Fibroblast of pulmonary artery (primary cell): ENCODE data around the gene TRMT1.

Source experiments
- DNase-seq: peaks from one replicate; pipeline ENCODE4 v3.0.0-alpha.2; 2010; ENCODE audit warnings: low read depth
- H3K4me3 ChIP-seq: replicated peaks from 2 replicates; pipeline ENCODE4 v1.5.1; 2011; ENCODE audit warnings: low read depth, mild to moderate bottlenecking, control low read depth, low read length, moderate library complexity
- TF ChIP-seq, protein P1 (sequence below): IDR thresholded peaks from 2 replicates; pipeline ENCODE4 v1.5.1; 2011; ENCODE audit warnings: mild to moderate bottlenecking, control low read depth, low read length, inconsistent platforms; ENCODE audit errors: missing control alignments

The TRMT1 gene

DNA sequence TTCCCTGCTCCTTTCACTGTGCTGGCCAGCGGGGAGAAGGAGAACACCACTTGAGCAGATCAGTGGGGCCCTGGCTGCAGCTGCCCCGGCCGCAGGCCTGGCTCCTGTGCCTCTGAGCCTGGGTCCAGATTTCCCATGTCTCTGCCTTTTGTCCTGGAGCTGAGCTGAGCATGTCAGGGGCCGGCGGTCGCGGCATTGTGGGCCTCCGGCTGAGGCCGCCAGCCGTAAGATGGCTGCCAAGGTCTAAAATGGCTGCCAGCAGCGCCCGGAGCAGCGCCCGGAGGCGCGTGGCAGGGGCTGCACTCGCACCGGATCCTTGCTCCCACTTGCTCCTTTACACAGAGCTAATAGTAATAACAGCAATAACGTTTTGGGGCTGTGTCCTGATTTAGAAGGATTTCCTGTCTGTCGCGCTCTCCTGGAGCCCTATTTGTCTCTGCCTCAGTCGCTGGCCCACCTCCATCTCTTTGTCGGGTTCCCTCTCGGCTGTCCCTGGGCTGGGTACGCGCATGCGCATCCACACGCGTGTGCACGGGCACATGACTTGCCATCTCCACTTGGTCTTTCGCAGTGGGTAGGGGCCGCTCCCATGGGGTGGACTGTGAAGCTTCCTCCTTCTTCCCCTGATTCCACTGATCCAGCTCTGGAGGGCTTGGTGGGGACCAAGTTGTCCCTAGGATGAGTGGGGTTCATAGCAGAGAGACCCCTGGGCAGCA, 46.0 kb downstream of the TRMT1 start:
- TF ChIP-seq, protein P1, sequence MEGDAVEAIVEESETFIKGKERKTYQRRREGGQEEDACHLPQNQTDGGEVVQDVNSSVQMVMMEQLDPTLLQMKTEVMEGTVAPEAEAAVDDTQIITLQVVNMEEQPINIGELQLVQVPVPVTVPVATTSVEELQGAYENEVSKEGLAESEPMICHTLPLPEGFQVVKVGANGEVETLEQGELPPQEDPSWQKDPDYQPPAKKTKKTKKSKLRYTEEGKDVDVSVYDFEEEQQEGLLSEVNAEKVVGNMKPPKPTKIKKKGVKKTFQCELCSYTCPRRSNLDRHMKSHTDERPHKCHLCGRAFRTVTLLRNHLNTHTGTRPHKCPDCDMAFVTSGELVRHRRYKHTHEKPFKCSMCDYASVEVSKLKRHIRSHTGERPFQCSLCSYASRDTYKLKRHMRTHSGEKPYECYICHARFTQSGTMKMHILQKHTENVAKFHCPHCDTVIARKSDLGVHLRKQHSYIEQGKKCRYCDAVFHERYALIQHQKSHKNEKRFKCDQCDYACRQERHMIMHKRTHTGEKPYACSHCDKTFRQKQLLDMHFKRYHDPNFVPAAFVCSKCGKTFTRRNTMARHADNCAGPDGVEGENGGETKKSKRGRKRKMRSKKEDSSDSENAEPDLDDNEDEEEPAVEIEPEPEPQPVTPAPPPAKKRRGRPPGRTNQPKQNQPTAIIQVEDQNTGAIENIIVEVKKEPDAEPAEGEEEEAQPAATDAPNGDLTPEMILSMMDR: no peak
- no peak overlapping the region for H3K4me3 ChIP-seq
- no peak for DNase-seq

DNA sequence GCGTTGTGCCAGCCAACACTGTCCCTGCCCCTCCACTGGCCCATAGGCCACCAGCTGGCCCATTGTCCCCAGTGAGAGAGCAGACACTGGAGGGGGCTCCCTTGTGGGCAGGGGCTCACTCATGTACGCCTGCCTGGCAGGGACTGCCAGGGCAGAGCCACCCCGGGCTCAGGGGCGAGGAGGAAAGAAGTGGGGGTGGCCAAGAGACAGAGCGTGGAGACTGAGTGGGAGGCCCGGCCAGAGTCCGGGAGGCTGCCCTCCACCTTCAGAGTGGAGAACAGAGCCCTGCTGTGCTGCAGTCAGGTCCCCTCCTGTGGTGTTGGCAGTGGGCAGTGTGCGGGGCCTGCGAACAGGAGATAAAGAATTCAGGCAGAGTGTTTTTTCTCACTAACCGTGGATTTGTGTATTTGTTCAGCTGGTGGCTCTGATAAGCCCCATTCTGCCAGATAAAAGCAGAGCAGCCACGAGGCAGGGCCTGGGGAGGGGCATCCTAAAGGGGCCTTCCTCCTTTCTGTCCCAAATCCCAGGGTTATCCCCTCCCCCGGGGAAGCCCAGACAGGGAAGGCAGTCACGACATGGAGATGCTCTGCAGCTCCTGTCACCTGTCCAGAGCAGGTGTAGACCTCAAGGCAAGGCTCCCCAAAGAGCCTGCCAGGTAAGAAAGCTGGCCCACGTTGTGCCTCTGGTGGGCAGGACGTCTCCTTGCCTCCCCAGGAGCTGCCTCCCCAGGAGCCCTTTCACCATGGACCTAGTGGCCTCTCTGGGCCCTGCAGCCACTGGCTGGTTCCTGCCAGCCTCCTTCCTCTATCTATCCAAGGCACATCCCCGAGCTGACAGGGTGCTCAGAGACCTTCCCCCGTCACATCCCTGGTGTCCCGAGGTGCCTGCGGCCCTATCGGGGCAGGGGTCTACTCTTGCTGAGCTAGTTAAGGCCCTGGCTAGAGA, 46.9 kb downstream of the TRMT1 start:
- DNase-seq: no peak
- H3K4me3 ChIP-seq: no peak overlapping the region

DNA sequence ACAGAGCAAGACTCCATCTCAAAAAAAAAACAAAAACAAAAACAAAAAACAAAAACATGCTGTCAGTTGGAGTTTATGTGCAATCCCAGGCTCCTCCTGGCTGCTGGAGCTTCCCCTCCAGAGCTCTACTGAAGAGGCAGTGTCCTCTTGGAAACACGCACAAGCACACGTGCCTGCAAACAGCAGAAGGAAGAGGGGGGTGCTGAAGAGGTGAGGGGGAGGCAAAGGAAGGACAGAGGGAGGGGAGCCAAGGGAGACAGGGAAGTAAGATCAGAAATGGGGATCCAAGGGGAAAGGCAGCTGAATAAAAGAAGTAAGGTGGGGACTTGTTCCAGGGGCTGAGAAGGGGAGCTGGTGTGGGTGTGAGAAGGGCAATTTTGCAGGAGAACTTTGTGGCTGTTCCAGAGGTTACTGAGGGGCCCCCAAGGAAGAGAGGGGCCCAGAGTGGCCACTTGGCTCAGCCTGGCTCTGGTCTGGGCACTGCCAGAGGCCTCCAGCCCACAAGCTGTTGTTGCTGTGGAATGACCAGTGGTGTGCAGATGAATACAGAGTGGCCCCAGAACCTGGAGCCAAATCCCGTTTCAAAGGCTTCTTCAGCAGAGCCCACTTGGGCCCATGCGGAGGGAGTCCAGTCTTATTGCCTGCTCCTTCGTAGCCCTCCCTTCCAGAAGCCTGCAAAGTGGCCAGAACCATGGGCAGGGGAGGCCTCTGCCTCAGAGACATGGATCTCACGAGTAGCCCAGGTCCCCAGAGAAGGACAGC, 48.3 kb downstream of the TRMT1 start:
- no peak overlapping the region for H3K4me3 ChIP-seq
- no peak for DNase-seq
- TF ChIP-seq, protein P1: no peak

More for the DNA sequence above, 46.9 kb downstream of the TRMT1 start:
- TF ChIP-seq, protein P1: no peak

DNA sequence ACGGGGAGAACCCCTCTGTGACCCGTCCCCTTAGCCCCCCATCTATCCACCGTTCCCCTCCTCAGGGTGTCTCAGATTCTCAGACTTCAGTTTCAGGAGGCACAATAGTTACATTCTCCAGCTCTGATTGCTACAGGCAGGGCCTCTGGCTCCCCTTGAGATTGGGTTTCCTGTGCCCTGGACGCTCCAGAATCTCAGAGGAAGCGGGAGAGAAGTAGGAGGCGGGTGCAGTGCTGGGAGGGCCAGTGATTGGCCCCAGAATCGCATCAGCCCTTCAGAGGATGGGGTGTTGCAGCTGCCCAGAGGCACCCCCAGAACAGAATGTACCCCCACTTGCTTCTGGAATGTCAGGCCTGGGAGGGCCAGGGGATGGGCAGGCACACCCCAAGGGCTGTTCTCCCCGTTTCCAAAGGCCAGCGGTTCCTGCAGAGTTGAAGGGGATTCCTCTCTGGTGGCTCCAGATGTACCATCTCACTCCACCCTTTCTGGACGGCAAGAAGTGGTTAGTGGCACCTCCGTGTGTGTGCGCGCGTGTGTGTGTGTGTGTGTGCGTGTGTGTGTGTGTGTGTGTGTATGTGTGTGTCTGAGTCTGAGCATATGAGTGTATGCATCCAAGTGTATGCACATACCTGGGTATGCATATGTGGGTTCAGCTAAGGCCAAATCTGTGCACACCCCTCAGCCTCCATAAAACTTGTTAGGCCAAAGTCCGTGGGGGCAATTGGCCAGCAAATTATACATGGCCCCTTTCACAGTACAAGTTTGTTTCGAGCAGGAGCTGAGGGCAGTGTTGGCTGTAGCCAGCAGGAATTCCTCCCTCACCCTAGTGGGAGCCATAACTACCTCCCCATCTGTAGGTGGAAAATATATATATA, 49.4 kb downstream of the TRMT1 start:
- H3K4me3 ChIP-seq: no peak overlapping the region
- TF ChIP-seq, protein P1: no peak
- no peak for DNase-seq

DNA sequence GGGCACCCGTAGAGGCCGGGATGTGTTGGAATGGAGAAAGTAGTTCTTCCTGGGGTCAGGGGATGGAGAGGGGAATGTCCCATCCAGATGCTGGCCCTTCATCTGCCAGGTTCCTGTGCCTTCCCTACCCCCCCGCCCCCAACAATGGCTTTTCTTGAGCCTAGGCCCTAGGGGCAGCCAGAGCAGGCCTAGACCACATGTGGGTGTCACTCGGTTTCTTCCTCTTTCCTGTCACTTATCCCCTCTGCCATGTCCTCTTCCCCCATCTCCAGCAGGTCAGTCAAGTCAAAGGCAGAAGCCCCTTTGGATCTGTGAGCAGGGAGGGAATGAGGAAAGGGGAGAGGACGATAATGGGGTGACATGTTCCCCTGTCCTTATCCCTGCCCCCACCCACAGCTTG, 50.3 kb downstream of the TRMT1 start:
- TF ChIP-seq, protein P1: no peak
- H3K4me3 ChIP-seq: no peak overlapping the region
- no peak for DNase-seq

DNA sequence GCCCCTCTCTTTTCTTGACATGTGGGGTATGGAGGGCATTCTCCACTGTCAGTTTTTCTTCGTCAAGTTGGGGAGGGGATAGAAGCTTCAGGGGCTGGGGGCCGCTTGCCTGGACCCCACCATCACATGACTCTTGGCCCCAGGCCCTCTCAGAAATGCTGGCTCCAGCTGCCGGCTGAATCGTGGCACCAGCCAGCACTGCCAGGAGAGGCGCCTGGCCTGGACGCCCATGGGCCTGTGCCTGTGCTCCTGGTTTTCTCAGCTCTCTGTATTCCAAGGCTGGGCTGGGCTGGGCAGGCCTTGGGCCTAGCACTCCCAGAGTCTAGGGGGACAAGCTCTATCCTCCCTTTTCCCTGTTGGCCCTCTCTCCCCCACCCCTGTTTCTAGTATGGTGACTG, 52.4 kb downstream of the TRMT1 start:
- TF ChIP-seq, protein P1: no peak
- no peak overlapping the region for H3K4me3 ChIP-seq
- DNase-seq: no peak
